Measurements from ENCODE around the gene TLX2. TPM values are rescaled to one million over a fixed set of nuclear protein-coding genes. Genes with fewer than 3 reads are reported as not detected.
A peak's percentile ranks its signal among the peaks of the same experiment; 100 is the strongest.

Gene TLX2
- total and polyA plus RNA-seq, 2 of the 13 experiments (the other 11 are each of a cell fraction or from before 2014, with no cell fraction given) = 0.05 to 0.20 TPM

GRCh38 chr2:74502147-74502719 is 12.0 kb upstream of the TLX2 start (continued):
- TF ChIP-seq ZFYVE20 (CRISPR knock-in tag; IDR thresholded peaks at IDR 0.05; ENCODE audit: borderline replicate concordance, low read depth) (no peak; the same call in 1 of the 2 replicates), IRF1 (CRISPR knock-in tag; IDR thresholded peaks at IDR 0.05; ENCODE audit: low read depth) (no peak), PAXIP1 (CRISPR knock-in tag; conservative IDR thresholded peaks at IDR 0.05) (peak; percentile 94), KLF6 (CRISPR knock-in tag; IDR thresholded peaks at IDR 0.05) (peak; percentile 77), NONO (IDR thresholded peaks at IDR 0.05) (no peak), NONO (CRISPR knock-in tag; conservative IDR thresholded peaks at IDR 0.05) (peak; percentile 89), ZNF619 (CRISPR knock-in tag; IDR thresholded peaks at IDR 0.05) (peak; percentile 36; the same call in 1 of the 2 replicates), FOXA1 (IDR thresholded peaks at IDR 0.05) (no peak), FOXA1 (CRISPR knock-in tag; IDR thresholded peaks at IDR 0.05) (peak; percentile 30; the same call in 1 of the 2 replicates), TCF7 (IDR thresholded peaks at IDR 0.05; ENCODE audit: low read depth) (0 out of 2 replicates have a peak, but pooled peaks have one; percentile 11), MED1 (CRISPR knock-in tag; IDR thresholded peaks at IDR 0.05) (peak; percentile 87), TOPORS (CRISPR knock-in tag; IDR thresholded peaks at IDR 0.05) (0 out of 2 replicates have a peak, but pooled peaks have one; percentile 19), ZNF264 (CRISPR knock-in tag; IDR thresholded peaks at IDR 0.05) (peak; percentile 40; the same call in 1 of the 2 replicates), ZNF674 (CRISPR knock-in tag; IDR thresholded peaks at IDR 0.05; ENCODE audit: low read depth) (no peak), ZNF441 (CRISPR knock-in tag; IDR thresholded peaks at IDR 0.05; ENCODE audit: borderline replicate concordance) (peak; percentile 5; the same call in 1 of the 2 replicates), ZNF790 (CRISPR knock-in tag; IDR thresholded peaks at IDR 0.05; ENCODE audit: borderline replicate concordance) (no peak), TAF1 (CRISPR knock-in tag; IDR thresholded peaks at IDR 0.05) (peak; percentile 82; the same call in 1 of the 2 replicates), NR2F1 (CRISPR knock-in tag; IDR thresholded peaks at IDR 0.05) (peak; percentile 81 to 92), TMF1 (CRISPR knock-in tag; IDR thresholded peaks at IDR 0.05; ENCODE audit: low read depth) (0 out of 2 replicates have a peak, but pooled peaks have one; percentile 1), YEATS4 (CRISPR knock-in tag; IDR thresholded peaks at IDR 0.05; ENCODE audit: borderline replicate concordance) (peak; percentile 86; the same call in 1 of the 2 replicates), ZNF788 (CRISPR knock-in tag; IDR thresholded peaks at IDR 0.05; ENCODE audit: borderline replicate concordance) (peak; percentile 74; the same call in 1 of the 2 replicates), ZSCAN20 (CRISPR knock-in tag; IDR thresholded peaks at IDR 0.05; ENCODE audit: borderline replicate concordance) (no peak)
- TF ChIP-seq, protein P1, sequence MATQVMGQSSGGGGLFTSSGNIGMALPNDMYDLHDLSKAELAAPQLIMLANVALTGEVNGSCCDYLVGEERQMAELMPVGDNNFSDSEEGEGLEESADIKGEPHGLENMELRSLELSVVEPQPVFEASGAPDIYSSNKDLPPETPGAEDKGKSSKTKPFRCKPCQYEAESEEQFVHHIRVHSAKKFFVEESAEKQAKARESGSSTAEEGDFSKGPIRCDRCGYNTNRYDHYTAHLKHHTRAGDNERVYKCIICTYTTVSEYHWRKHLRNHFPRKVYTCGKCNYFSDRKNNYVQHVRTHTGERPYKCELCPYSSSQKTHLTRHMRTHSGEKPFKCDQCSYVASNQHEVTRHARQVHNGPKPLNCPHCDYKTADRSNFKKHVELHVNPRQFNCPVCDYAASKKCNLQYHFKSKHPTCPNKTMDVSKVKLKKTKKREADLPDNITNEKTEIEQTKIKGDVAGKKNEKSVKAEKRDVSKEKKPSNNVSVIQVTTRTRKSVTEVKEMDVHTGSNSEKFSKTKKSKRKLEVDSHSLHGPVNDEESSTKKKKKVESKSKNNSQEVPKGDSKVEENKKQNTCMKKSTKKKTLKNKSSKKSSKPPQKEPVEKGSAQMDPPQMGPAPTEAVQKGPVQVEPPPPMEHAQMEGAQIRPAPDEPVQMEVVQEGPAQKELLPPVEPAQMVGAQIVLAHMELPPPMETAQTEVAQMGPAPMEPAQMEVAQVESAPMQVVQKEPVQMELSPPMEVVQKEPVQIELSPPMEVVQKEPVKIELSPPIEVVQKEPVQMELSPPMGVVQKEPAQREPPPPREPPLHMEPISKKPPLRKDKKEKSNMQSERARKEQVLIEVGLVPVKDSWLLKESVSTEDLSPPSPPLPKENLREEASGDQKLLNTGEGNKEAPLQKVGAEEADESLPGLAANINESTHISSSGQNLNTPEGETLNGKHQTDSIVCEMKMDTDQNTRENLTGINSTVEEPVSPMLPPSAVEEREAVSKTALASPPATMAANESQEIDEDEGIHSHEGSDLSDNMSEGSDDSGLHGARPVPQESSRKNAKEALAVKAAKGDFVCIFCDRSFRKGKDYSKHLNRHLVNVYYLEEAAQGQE (IDR thresholded peaks at IDR 0.05; ENCODE audit: borderline replicate concordance in 1 of 2, low read depth in 1 of 2, low read length in 2 of 2) = peak in 1 of 2 experiments; percentile 38; a peak in 1 of 4 replicates

All from HepG2 (cell line).